Neutrophil (primary cell): Measurements from ENCODE around the gene KRTAP4-8.
"Not testable (repeated sequence)": the region's sequence is repeated elsewhere in the genome, so short reads cannot be mapped to it uniquely, and the experiment has no call there.

Experiments used
- H3K27ac ChIP-seq: fragments of 200-600 bp; sonication (generic); 2 replicates; pipeline ENCODE4 v1.5.1; 2016; ENCODE audit warnings: mild to moderate bottlenecking, moderate library complexity
- H3K27me3 ChIP-seq: fragments of 200-600 bp; sonication (generic); 2 replicates; pipeline ENCODE4 v1.6.0; 2016; ENCODE audit warnings: mild to moderate bottlenecking
- H3K36me3 ChIP-seq: fragments of 200-600 bp; sonication (generic); 2 replicates; pipeline ENCODE4 v1.5.1; 2017
- H3K4me1 ChIP-seq, 2 experiments: fragments of 200-600 bp in 1 of 2; sonication (generic) in 1 of 2; 1 replicate in 1 of 2; 2 replicates in 1 of 2; pipeline versions ENCODE4 v1.5.1 to v1.6.1; 2013 to 2016; ENCODE audit warnings: low read depth in 1 of 2, low read length in 1 of 2, mild to moderate bottlenecking in 1 of 2, moderate library complexity in 1 of 2; ENCODE audit not compliant: control insufficient read depth in 1 of 2, insufficient read depth in 1 of 2
- H3K4me3 ChIP-seq, 2 experiments: fragments of 200-600 bp in 1 of 2; sonication (generic) in 1 of 2; 1 replicate in 1 of 2; 2 replicates in 1 of 2; pipeline ENCODE4 v1.5.1; 2013 to 2016; ENCODE audit warnings: low read depth in 1 of 2, low read length in 1 of 2, mild to moderate bottlenecking in 1 of 2, moderate library complexity in 1 of 2
- H3K9me3 ChIP-seq: fragments of 200-600 bp; sonication (generic); 2 replicates; pipeline ENCODE4 v1.5.1; 2016
- TF ChIP-seq, protein P1 (sequence below): fragments of 200-600 bp; sonication (generic); IDR thresholded peaks from 2 replicates; pipeline ENCODE4 v1.5.1; 2016; ENCODE audit warnings: antibody characterized with exemption

Gene KRTAP4-8

DNA sequence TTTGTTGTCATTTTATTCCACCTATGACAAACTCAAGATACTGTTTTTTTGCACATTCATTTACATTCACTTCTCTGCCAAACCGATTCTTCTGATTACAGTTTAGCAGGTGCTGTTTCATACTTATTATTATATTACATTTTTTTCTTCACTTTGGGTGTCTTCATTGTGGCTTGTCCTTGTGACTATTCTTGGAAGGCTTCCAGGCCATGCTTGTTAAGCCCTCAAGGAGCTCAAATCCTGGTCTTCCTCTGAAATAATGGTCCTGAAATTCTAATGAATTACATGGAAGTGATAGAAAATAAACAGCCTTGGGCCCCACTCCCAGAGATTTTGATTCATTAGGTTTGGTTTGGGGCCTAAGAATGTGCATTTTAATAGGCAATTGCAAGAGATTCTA, 33.6 kb downstream of the KRTAP4-8 start:
- Histone ChIP-seq H3K9me3 (no peaks in the 10 kb centered on the region), H3K4me1 (peaks cover 5 to 10% of the 10 kb centered on the region in 2 experiments), H3K27ac (no peak overlapping the region), H3K4me3 (no peak overlapping the region), H3K36me3 (no peaks in the 10 kb centered on the region), H3K27me3 (peaks cover 58% of the 10 kb centered on the region)
- TF ChIP-seq, protein P1, sequence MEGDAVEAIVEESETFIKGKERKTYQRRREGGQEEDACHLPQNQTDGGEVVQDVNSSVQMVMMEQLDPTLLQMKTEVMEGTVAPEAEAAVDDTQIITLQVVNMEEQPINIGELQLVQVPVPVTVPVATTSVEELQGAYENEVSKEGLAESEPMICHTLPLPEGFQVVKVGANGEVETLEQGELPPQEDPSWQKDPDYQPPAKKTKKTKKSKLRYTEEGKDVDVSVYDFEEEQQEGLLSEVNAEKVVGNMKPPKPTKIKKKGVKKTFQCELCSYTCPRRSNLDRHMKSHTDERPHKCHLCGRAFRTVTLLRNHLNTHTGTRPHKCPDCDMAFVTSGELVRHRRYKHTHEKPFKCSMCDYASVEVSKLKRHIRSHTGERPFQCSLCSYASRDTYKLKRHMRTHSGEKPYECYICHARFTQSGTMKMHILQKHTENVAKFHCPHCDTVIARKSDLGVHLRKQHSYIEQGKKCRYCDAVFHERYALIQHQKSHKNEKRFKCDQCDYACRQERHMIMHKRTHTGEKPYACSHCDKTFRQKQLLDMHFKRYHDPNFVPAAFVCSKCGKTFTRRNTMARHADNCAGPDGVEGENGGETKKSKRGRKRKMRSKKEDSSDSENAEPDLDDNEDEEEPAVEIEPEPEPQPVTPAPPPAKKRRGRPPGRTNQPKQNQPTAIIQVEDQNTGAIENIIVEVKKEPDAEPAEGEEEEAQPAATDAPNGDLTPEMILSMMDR: no peak

DNA sequence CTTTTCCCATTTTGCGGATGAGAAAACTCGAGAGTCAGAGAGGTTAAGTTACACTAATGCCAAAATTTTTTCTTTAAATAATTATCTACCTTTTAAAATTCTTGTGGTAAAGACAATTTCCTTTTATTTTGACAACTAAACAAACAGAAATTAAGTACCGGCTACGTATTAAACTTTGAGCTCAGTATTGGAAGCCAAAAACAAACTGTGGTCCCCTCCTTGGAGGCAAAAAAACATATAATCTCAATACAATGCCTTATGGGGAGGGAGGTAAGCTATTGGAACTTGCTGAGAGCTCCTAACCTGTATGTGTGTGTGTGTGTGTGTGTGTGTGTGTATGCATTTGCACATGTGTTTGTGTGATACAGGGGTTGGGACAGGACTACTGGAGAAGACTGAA, 34.5 kb downstream of the KRTAP4-8 start:
- Histone ChIP-seq H3K27ac (no peak overlapping the region), H3K36me3 (no peaks in the 10 kb centered on the region)

DNA sequence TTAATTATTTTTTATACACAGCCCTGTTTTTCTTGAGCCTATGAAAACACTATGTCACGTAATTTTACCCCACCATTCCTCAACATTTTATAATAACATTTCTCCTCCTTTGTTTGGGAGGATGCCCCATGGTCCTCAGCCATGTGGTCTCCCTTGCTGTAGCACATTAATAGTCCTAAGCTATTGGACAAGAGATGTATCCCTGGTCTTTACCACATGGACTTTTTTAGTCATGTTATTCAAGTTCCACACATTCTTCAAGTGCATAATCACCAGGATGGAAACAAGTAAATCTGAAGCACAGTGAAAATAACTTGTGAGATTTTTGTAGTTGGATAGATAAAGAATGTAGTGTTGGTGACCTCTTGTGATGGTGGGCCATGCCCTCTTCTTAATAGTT, 36.0 kb downstream of the KRTAP4-8 start:
- Histone ChIP-seq H3K27ac (no peak overlapping the region), H3K4me3 (no peak overlapping the region), H3K9me3 (no peaks in the 10 kb centered on the region), H3K27me3 (peaks cover 80% of the 10 kb centered on the region), H3K4me1 (no peaks in the 10 kb centered on the region), H3K36me3 (no peaks in the 10 kb centered on the region)
- TF ChIP-seq, protein P1: no peak

More for the DNA sequence above, 34.5 kb downstream of the KRTAP4-8 start:
- H3K4me1 ChIP-seq: peaks cover 0 to 1% of the 10 kb centered on the region in 2 experiments
- TF ChIP-seq, protein P1: no peak
- H3K27me3 ChIP-seq: peaks cover 67% of the 10 kb centered on the region
- H3K4me3 ChIP-seq: no peak overlapping the region
- H3K9me3 ChIP-seq: no peaks in the 10 kb centered on the region

DNA sequence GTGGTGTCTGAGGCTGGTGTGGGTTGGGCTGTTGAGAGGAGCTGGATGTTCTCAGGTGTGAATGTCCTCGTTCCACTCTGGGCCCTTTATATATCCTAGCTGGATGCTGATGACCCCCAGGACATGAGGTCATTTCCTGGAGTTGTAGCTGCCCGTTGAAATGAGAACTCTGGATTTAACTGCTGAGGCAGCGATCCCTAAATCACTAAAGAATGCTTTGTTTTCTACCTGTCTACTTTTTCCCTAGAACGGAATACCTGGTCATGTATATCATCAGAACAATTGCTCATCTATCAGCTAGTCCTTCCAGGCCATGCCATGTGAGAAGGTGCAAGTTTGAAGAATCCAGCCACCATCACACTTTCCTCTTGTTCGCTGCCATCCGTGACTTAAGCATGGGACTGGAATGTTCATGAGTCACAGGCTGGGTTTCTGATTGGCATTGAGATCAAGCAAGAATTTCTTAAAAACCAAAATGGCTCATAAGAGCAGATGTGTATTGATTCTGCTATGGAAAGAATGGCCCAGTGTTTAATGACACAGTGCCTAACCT, 37.8 kb downstream of the KRTAP4-8 start, which contains the start of gene KRTAP2-3:
Gene KRTAP2-3, minus strand, starts transcription at position 63 of the 553 bp plus-strand sequence. CDS start 64 bp downstream, outside the sequence.
- Histone ChIP-seq H3K4me1 (no peaks in the 10 kb centered on the region), H3K27me3 (peaks cover 95% of the 10 kb centered on the region), H3K27ac (no peak within 1 kb of the TSS), H3K9me3 (no peaks in the 10 kb centered on the region), H3K36me3 (no peaks in the 10 kb centered on the region), H3K4me3 (no peak within 1 kb of the TSS)
- TF ChIP-seq, protein P1: no peak

DNA sequence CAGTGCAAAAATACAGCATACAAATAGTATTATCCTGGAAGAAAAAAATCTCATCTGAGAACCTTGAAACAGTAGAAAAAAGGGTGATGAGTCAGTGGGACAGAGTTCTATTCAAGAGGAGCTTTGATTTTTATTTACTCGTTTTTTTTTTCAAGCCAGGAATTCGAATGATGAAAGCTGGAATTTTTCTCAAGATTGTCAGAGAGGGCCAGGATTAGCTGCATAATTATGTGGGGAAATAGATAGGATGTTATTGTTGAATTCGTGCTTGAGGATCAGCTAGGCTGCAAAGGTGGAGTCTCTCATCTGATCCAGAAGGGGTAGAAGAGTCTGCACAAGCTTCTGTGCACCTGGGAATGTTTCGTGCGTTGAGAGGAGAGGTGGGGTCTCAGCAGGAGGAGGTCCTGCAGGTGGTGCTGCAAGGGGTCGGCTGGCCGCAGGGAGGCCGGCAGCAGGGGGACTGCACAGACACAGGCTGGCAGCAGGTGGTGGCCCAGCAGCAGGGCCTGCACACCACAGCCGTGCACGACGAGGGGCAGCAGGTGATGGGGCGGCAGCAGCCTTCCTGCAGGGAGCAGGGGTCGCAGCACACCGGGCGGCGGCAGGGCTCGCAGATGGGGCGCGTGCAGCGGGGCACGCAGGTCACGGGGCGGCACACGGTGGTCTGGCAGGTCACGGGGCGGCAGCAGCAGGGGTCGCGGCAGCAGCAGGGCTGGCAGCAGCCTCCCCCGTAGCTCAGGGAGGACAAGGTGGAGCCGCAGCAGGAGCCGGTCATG, 38.5 kb downstream of the KRTAP4-8 start:
- H3K27ac ChIP-seq, H3K9me3 ChIP-seq, H3K4me3 ChIP-seq, H3K4me1 ChIP-seq, H3K36me3 ChIP-seq: not testable (repeated sequence)
- peaks cover 89% of the 10 kb centered on the region for H3K27me3 ChIP-seq

DNA sequence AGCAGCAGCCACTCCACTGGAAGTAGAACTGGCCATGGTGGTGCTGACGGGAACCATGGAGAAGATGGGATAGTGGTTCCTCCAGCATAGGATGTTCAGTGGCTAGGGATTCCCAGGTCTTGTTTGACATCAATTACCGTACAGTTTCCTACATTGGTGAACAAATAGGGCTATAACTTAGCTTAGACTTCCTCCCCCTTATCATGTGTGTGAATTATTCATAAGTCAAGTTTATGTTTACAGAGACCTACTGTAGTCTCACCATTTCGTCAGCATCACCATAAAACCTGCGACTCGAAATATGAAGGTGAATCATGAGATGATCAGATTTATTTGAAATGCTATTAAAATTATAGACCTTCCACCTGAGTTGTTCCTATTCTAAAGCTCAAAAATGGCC, 39.2 kb downstream of the KRTAP4-8 start:
- TF ChIP-seq, protein P1: no peak
- Histone ChIP-seq H3K4me3 (no peak overlapping the region), H3K27me3 (peaks cover 83% of the 10 kb centered on the region), H3K27ac (no peak overlapping the region), H3K9me3 (no peaks in the 10 kb centered on the region), H3K4me1 (no peaks in the 10 kb centered on the region), H3K36me3 (no peaks in the 10 kb centered on the region)
